Activated CD4-positive, alpha-beta T cell treated with anti-CD3 and anti-CD28 coated beads, Interleukin-10, Interleukin-2, amounts not matched to agents 100 ng/mL and 50 ng/mL, durations not matched to agents 16 hours and 8 hours (primary cell): ENCODE measurements around the gene CROCC2.

Experiments
- DNase-seq: peaks from one replicate; pipeline ENCODE4 v3.0.0-alpha.2; 2020

Gene CROCC2

DNA sequence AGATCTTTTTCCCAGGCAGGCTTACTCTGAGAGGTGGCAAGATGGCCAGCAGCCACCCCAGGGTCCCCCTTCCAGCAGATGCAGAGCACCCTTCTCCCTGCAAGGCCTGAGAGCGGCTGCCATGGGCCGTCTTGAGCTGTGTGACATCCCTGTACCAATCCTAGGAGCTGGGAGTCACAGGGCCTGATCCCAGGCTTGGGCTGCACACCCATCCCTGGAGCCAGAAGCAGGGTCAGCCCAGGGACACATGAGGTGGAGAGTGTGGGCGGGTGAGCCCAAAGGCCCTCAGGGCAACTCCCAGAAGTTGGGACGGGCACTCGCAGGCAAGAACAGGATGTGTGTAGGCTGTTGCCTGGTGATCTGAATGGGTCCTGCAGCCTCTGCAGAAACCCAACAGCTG, 40.5 kb downstream of the CROCC2 start:
- no peak for DNase-seq

GRCh38 chr2:240947176-240947575, 41.0 kb downstream of the CROCC2 start:
- no peak for DNase-seq

DNA sequence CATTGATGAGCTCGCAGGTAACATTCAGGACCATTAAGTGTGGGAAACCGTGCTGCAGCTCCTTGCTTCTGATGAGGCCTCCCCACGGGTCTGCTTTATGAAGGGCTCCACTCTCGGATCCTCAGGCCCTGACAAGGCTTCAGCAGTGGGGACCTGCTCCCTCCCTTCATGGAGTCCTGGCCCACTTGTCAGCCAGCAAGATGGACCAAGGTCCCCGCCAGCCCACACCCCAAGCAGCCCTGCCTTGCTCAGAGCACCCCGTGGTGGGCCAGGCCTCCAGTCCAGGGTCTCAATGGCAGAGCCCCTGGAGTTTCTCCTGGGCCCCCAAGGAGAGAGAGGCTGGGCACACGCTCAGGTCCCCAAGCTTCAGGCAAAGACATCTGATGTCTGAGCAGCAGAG, 41.5 kb downstream of the CROCC2 start:
- no peak for DNase-seq

- DNase-seq = no peak
Observed at GRCh38 chr2:240948086-240948485, 42.0 kb downstream of the CROCC2 start.

DNA sequence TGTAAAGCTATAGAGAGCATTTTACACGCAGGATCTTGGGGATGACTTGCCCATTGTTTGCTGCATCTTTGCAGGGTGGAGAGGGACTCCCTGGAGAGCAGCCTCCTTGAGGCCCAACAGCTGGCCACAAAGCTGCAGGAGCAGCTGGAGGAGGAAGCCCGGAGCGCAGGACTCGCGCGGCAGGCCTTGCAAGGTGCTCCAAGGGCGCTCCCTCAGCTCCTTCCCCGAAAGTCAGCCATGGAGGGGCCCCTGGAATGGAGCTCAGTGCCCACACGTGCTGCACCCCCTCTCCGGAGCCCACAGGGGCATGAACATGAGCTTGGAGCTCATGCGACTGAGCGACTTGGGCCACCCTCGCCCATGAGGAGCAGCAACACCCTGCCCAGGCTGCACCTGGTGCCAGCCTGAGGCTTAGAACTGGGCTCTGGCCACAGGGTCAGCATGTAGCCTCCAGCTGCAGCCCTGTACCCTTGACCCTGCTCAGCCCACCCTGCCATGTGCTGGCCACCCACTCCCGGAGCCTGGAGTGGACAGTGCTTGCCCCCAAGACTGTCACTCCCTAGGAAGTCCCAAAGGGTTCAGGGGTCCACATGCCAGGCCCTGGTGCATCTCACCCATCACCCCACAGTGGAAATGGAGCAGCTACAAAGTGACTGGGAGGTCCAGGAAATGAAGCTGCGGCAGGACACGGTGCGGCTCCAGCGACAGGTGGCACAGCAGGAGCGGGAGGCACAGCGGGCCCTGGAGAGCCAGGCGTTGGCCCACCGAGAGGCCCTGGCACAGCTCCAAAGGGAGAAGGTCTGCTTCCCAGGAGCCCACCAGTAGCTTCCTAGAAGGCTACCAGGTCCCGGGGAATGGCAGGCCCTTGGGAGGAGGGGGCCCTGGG, 43.0 kb downstream of the CROCC2 start:
- DNase-seq = no peak

DNA sequence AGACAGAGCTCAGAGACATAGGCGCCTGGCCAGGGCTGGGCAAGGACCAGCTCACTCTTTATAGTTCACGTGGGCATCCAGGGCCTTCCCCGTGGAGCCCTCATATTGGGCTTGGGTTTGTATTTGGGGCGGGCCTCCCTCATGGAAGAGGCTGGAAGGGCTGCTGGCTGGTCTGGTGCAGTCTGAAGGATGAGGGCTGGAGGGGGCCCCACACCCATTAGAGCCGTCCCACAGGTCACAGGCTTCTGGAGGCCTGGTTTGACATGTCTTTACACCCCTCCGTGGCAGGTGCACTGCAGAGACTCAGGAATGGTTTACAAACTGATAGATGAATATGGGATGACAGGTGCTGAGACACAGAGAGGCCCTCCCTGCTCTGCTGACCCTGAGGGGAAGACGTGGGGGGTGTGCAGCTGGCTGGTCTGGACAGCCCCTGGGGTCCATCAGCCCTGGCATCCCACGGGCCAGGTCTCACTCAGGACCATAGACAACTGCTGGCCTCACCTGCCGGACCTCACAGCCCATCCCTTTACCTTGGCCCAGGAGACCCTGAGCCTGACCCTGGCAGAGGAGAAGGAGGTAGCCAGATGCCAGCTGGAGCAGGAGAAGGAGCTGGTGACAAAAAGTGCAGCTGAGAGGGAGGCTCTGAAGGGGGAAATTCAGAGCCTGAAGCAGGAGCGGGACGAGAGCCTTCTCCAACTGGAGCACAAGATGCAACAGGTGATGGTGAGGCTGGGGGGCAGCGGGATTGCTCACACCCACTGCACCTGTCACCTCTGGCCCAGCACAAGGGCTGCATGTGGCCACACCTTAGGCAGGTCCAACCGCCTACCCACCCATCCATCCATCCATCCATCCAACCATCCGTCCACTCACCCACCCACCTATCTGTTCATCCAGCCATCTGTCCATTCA, 43.9 kb downstream of the CROCC2 start:
- no peak for DNase-seq

- no peak for DNase-seq
Observed at GRCh38 chr2:240951045-240951594, 45.0 kb downstream of the CROCC2 start.

GRCh38 chr2:240952496-240953246, 46.5 kb downstream of the CROCC2 start:
- DNase-seq = no peak

DNA sequence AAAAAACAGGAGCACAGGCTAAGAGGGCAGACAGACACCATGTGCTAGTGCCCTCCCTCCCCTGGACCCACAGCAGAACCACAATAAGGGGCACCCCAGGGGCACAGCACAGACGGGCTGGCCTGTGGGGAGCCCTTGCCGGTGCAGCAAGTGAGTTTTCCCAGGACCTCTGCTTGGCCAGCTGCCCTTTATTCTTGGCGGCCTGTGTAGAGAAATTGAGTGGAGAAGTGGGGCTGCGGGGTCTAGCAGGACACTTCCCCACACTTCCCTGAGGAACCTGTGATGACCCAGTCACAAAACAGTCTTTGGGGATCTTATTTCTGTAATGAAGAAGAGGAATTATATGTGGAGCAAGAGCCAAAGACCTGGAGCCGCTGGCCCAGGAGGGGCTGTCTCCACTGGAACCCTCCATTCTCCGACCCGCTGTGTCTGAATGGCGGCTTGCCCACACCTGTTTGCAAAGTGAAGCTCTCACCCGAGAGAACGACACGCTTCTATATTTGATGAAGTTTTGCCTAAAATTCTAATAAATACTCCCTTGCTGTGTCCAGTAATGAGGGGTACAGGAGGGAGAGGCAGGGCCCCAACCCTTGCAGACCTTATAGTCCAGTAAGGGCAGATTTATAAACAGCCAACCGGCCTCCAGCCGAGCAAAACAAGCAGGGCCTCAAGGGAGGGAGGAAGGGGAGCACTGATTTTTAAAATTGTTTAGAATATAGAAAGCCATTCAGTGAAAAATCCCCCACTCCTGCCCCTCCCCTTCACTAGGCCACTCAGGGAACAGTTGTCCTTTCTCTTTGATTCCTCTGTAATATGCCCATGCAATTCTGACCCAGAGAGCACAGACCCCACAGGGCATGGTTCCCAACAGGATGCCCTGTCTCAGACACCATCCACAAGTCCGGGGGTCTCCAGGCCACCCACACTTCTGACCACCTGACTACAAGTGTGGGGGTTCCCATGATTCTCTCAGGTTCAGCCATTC, 47.6 kb downstream of the CROCC2 start:
- DNase-seq = no peak

DNA sequence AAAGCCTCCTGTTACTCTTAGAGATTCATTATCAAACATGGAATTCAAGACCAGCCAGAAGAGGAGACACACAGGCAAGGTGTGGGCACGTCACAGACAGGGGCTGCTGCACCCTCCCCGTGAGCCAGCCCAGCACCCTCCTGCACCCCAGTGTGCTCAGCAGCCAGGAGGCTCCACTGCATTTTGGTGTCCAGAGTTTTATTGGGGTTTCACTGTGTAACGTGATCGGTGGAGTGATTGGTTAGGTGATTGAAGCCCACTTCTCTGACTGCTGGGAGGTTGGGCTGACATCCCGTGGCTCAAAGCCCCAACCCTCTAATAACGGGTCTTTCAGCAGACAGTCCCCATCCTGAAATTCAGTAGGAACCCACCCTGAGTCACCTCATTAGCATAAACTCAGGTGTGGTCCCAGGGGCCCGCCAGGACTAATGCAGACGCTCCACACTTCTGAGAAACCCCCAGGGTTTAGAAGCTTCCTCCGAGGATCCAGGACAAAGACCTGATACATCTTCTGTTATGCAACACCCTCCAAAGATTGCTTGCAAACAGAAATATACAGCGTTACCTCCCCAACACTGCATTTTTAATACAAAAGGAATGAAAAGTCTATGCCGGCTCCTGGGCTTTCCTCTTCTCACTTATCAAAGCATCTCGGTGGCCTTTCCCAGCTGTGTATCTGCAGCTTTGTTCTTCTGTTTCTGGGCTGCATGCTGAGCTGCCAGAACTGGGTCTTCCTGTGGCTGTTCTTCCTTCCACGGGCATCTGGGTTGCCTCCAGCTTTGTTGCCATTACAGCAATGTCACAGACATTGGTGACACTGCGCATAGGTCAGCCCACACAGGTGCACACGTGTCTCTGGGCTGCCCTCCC, 48.5 kb downstream of the CROCC2 start:
- no peak for DNase-seq

GRCh38 chr2:240955306-240956170, 49.4 kb downstream of the CROCC2 start:
- no peak for DNase-seq

- no peak for DNase-seq
Observed at GRCh38 chr2:240956171-240956934, 50.2 kb downstream of the CROCC2 start.

DNA sequence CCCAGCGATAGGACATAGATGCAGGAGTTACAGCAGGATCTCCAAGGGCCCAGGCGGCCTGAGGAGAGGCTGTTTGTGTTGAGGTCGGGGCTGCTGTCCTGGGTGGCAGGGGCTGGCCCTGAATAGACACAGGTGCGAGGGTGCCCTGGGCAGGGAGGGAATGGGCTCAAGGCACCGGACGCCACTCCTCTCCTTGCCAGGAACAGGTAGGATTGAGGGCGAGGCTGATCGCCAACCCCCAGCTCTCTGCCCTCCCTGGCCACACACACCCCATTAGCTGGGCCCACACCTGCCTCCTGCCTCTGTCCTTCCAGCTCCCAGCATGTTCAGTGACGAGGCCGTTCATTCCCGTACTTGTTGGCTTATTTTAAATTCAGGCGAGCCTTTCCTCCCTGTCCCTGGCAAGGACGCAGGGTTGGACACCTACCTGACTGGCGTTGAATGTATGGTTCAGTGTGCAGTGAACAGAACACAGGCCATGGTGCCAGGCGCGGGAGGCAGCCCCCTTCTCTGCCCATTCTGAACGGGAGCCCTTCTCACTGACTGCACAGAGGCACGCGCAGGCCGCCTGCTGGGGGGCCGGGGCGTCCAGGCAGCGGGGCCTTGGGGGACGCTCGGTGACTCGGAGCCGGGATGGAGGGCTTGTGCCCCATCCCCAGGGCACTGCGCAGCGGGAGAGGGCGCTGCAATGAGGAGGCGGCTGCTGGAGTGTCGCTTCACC, 51.0 kb downstream of the CROCC2 start:
- DNase-seq = no peak

GRCh38 chr2:240957656-240958365, 51.7 kb downstream of the CROCC2 start:
- no peak for DNase-seq

GRCh38 chr2:240958366-240959213, 52.5 kb downstream of the CROCC2 start:
- DNase-seq = no peak

- DNase-seq = no peak
Observed at GRCh38 chr2:240959214-240959940, 53.2 kb downstream of the CROCC2 start.
